ENCODE results near the gene ORM2. TPM values are rescaled to one million over a fixed set of nuclear protein-coding genes. Genes with fewer than 3 reads are reported as not detected.
"Not testable (repeated sequence)": the region's sequence is repeated elsewhere in the genome, so short reads cannot be mapped to it uniquely, and the experiment has no call there.

Gene ORM2
- total RNA-seq, 2 donors from 2014 or later: 0.59 to 0.80 TPM

GRCh38 chr9:114327749-114328148 lies 1.9 kb upstream of the ORM2 start:
- Mint-ChIP-seq H3K27ac (no peak overlapping the region), H3K27me3 (ENCODE audit: insufficient read depth) (no peaks in the 10 kb centered on the region), H3K9me3 (no peaks in the 10 kb centered on the region), H3K36me3 (ENCODE audit: low read depth) (no peaks in the 10 kb centered on the region), H3K4me3 (no peak overlapping the region), H3K4me1 (no peaks in the 10 kb centered on the region)
- H3K9me3 ChIP-seq (ENCODE audit: control insufficient read depth, low read length): no peaks in the 10 kb centered on the region
- no peaks in the 10 kb centered on the region for H3K4me1 ChIP-seq (ENCODE audit: control insufficient read depth, insufficient read depth, low read length)
- DNase-seq: no peak
- H3K36me3 ChIP-seq (ENCODE audit: control insufficient read depth, insufficient read depth, low read length): no peaks in the 10 kb centered on the region
- H3K9ac ChIP-seq (ENCODE audit: extremely low read depth, low read length, poor library complexity, severe bottlenecking): no peak overlapping the region
- no peaks in the 10 kb centered on the region for H3K27me3 ChIP-seq (ENCODE audit: control insufficient read depth, insufficient read depth, low read length, poor library complexity, severe bottlenecking)
- 94 to 100% methylated on average over 8 of the region's 8 CpGs for WGBS, 2 experiments (ENCODE audit: insufficient coverage in 1 of 2, insufficient read length in 1 of 2)
- no peak overlapping the region for H3K4me3 ChIP-seq (ENCODE audit: low read length)
- no peak overlapping the region for H3K27ac ChIP-seq (ENCODE audit: low read depth, low read length)
- no peak for TF ChIP-seq CTCF (conservative IDR thresholded peaks at IDR 0.05)

GRCh38 chr9:114328357-114328820 lies 1.3 kb upstream of the ORM2 start:
- DNase-seq, H3K4me1 Mint-ChIP-seq: not testable (repeated sequence)
- WGBS, 2 experiments (ENCODE audit: insufficient coverage in 1 of 2, insufficient read length in 1 of 2): 92 to 93% methylated on average over 10 of the region's 10 CpGs

GRCh38 chr9:114328937-114329624 lies 588 bp upstream of the ORM2 start:
- H3K27me3 Mint-ChIP-seq (ENCODE audit: insufficient read depth); H3K4me3 ChIP-seq (ENCODE audit: low read length); DNase-seq; H3K9ac ChIP-seq (ENCODE audit: extremely low read depth, low read length, poor library complexity, severe bottlenecking); H3K27ac ChIP-seq (ENCODE audit: low read depth, low read length); H3K4me1 Mint-ChIP-seq; H3K9me3 Mint-ChIP-seq; H3K36me3 Mint-ChIP-seq (ENCODE audit: low read depth); H3K9me3 ChIP-seq (ENCODE audit: control insufficient read depth, low read length); H3K4me1 ChIP-seq (ENCODE audit: control insufficient read depth, insufficient read depth, low read length); H3K4me3 Mint-ChIP-seq; H3K27me3 ChIP-seq (ENCODE audit: control insufficient read depth, insufficient read depth, low read length, poor library complexity, severe bottlenecking); H3K36me3 ChIP-seq (ENCODE audit: control insufficient read depth, insufficient read depth, low read length); H3K27ac Mint-ChIP-seq: not testable (repeated sequence)
- WGBS, 2 experiments (ENCODE audit: insufficient coverage in 1 of 2, insufficient read length in 1 of 2): 89 to 91% methylated on average over 3 to 6 of the region's 12 CpGs

More at GRCh38 chr9:114328357-114328820, 1.3 kb upstream of the ORM2 start:
- not testable (repeated sequence) for H3K36me3 ChIP-seq (ENCODE audit: control insufficient read depth, insufficient read depth, low read length); H3K27me3 ChIP-seq (ENCODE audit: control insufficient read depth, insufficient read depth, low read length, poor library complexity, severe bottlenecking); H3K9me3 Mint-ChIP-seq; H3K27ac Mint-ChIP-seq; H3K36me3 Mint-ChIP-seq (ENCODE audit: low read depth); H3K27me3 Mint-ChIP-seq (ENCODE audit: insufficient read depth); H3K9ac ChIP-seq (ENCODE audit: extremely low read depth, low read length, poor library complexity, severe bottlenecking); H3K4me3 Mint-ChIP-seq; H3K9me3 ChIP-seq (ENCODE audit: control insufficient read depth, low read length); H3K27ac ChIP-seq (ENCODE audit: low read depth, low read length); H3K4me1 ChIP-seq (ENCODE audit: control insufficient read depth, insufficient read depth, low read length); H3K4me3 ChIP-seq (ENCODE audit: low read length)

GRCh38 chr9:114330636-114331035 lies 967 bp downstream of the ORM2 start:
- no peak for DNase-seq
- Mint-ChIP-seq H3K9me3 (peaks cover 2% of the 10 kb centered on the region), H3K27me3 (ENCODE audit: insufficient read depth) (no peaks in the 10 kb centered on the region), H3K36me3 (ENCODE audit: low read depth) (peaks cover 2% of the 10 kb centered on the region), H3K4me1 (no peaks in the 10 kb centered on the region), H3K4me3 (no peak overlapping the region), H3K27ac (no peak overlapping the region)
- no peak overlapping the region for H3K4me3 ChIP-seq (ENCODE audit: low read length)
- no peaks in the 10 kb centered on the region for H3K36me3 ChIP-seq (ENCODE audit: control insufficient read depth, insufficient read depth, low read length)
- H3K9ac ChIP-seq (ENCODE audit: extremely low read depth, low read length, poor library complexity, severe bottlenecking): no peak overlapping the region
- H3K4me1 ChIP-seq (ENCODE audit: control insufficient read depth, insufficient read depth, low read length): no peaks in the 10 kb centered on the region
- H3K9me3 ChIP-seq (ENCODE audit: control insufficient read depth, low read length): no peaks in the 10 kb centered on the region
- no peak overlapping the region for H3K27ac ChIP-seq (ENCODE audit: low read depth, low read length)
- no peaks in the 10 kb centered on the region for H3K27me3 ChIP-seq (ENCODE audit: control insufficient read depth, insufficient read depth, low read length, poor library complexity, severe bottlenecking)
- no peak for TF ChIP-seq CTCF (conservative IDR thresholded peaks at IDR 0.05)
- WGBS, 2 experiments (ENCODE audit: insufficient coverage in 1 of 2, insufficient read length in 1 of 2): 88 to 93% methylated on average over 5 to 10 of the region's 10 CpGs

GRCh38 chr9:114331229-114332195 lies 1.8 kb downstream of the ORM2 start:
- H3K9ac ChIP-seq (ENCODE audit: extremely low read depth, low read length, poor library complexity, severe bottlenecking); H3K27ac ChIP-seq (ENCODE audit: low read depth, low read length); DNase-seq; H3K27ac Mint-ChIP-seq; H3K27me3 Mint-ChIP-seq (ENCODE audit: insufficient read depth); H3K27me3 ChIP-seq (ENCODE audit: control insufficient read depth, insufficient read depth, low read length, poor library complexity, severe bottlenecking); H3K36me3 Mint-ChIP-seq (ENCODE audit: low read depth); H3K9me3 ChIP-seq (ENCODE audit: control insufficient read depth, low read length); H3K4me1 ChIP-seq (ENCODE audit: control insufficient read depth, insufficient read depth, low read length); H3K4me1 Mint-ChIP-seq; H3K4me3 Mint-ChIP-seq; H3K4me3 ChIP-seq (ENCODE audit: low read length); H3K9me3 Mint-ChIP-seq; H3K36me3 ChIP-seq (ENCODE audit: control insufficient read depth, insufficient read depth, low read length): not testable (repeated sequence)
- 91 to 98% methylated on average over 8 to 15 of the region's 19 CpGs for WGBS, 2 experiments (ENCODE audit: insufficient coverage in 1 of 2, insufficient read length in 1 of 2)

Data from endodermal cell (in vitro differentiated cells).